Measurements from ENCODE around the gene FOXP1.

The FOXP1 gene

DNA sequence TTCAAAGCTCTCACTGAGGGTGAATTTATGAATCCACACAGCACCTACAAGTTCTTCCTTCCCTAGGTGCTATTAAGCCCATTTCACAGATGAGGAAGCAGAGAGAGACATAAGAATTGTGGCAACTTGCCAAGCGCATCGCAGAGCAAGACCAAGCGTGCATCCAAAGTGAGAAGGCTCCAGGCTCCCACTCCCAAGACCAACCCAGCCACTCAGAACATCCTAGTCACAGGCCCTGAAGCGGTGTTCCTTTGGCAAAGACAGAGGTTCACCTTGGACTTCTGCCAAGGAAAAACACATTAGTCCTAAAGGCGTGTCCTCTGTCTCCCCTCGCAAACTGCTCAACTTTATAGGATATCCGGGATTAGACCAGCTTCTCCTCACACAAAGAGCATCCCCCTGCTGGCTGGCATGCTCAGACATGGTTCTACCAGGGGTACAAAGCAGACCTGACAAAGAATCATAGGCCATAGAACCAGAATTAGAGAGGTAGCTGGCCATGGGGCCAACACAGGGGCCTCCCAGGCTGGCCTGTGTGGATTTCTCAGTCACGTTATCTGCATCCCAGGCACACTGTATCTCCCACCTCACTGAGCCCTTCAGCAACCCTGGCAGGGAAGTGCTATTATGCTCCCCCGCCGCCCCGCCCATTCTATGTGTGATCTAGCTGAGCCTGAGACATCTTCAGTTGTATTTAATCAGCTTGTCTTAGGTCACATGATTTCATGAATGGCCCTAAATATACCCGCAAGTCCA is 160.2 kb downstream of the FOXP1 start:
- DNase-seq (ENCODE audit: low read depth in 2 of 2): peak; percentile 10 to 43
- TF ChIP-seq CTCF (IDR thresholded peaks at IDR 0.05; ENCODE audit: low read depth, low read length): no peak
- H3K4me3 ChIP-seq (replicated peaks in 1 of 2; ENCODE audit: low read depth in 2 of 2, low read length in 2 of 2): no peak overlapping the region

GRCh38 chr3:71421820-71422566 is 161.5 kb downstream of the FOXP1 start:
- TF ChIP-seq CTCF (IDR thresholded peaks at IDR 0.05; ENCODE audit: low read depth, low read length): no peak
- no peak for DNase-seq (ENCODE audit: low read depth in 2 of 2)
- H3K4me3 ChIP-seq (replicated peaks in 1 of 2; ENCODE audit: low read depth in 2 of 2, low read length in 2 of 2): no peak overlapping the region

GRCh38 chr3:71421475-71421819 is 162.1 kb downstream of the FOXP1 start:
- TF ChIP-seq CTCF (IDR thresholded peaks at IDR 0.05; ENCODE audit: low read depth, low read length): no peak
- no peak overlapping the region for H3K4me3 ChIP-seq (replicated peaks in 1 of 2; ENCODE audit: low read depth in 2 of 2, low read length in 2 of 2)
- no peak for DNase-seq (ENCODE audit: low read depth in 2 of 2)

- H3K4me3 ChIP-seq (replicated peaks in 1 of 2; ENCODE audit: low read depth in 2 of 2, low read length in 2 of 2): no peak overlapping the region
- no peak for TF ChIP-seq CTCF (IDR thresholded peaks at IDR 0.05; ENCODE audit: low read depth, low read length)
Measured at GRCh38 chr3:71419369-71419768, 164.2 kb downstream of the FOXP1 start.

GRCh38 chr3:71417791-71418190 is 165.7 kb downstream of the FOXP1 start:
- no peak for DNase-seq (ENCODE audit: low read depth in 2 of 2)
- no peak overlapping the region for H3K4me3 ChIP-seq (replicated peaks in 1 of 2; ENCODE audit: low read depth in 2 of 2, low read length in 2 of 2)
- no peak for TF ChIP-seq CTCF (IDR thresholded peaks at IDR 0.05; ENCODE audit: low read depth, low read length)

More at GRCh38 chr3:71419369-71419768, 164.2 kb downstream of the FOXP1 start:
- no peak for DNase-seq (ENCODE audit: low read depth in 2 of 2)

GRCh38 chr3:71416876-71417275 is 166.7 kb downstream of the FOXP1 start:
- no peak for DNase-seq (ENCODE audit: low read depth in 2 of 2)
- no peak for TF ChIP-seq CTCF (IDR thresholded peaks at IDR 0.05; ENCODE audit: low read depth, low read length)
- no peak overlapping the region for H3K4me3 ChIP-seq (replicated peaks in 1 of 2; ENCODE audit: low read depth in 2 of 2, low read length in 2 of 2)

Data from cardiac fibroblast (primary cell).